Measurements from ENCODE around the gene PEX7. TPM values are rescaled to one million over a fixed set of nuclear protein-coding genes. Genes with fewer than 3 reads are reported as not detected.

Gene PEX7
- total and polyA plus RNA-seq, 10 of the 15 experiments (the other 5 are each of a cell fraction or from before 2014, with no cell fraction given) = 0.58 to 12.4 (median 8.8) TPM

- WGBS (ENCODE audit: insufficient coverage, insufficient replicate concordance, low lambda C conversion rate, missing lambda C conversion rate) = 88% methylated on average over 4 of the region's 4 CpGs
- no peaks in the 10 kb centered on the region for H3K4me1 ChIP-seq (ENCODE audit: control insufficient read depth, insufficient read depth, low read length)
- CTCF ChIA-PET = interaction anchor here (0.6 kb wide), 1 partner anchor 90 kb away, joined by 3 read pairs; no protein-coding TSS in a partner anchor
- FAIRE-seq (no peak), DNase-seq (ENCODE audit: low read depth, low spot score) (no peak), ATAC-seq (no peak)
- no peaks in the 10 kb centered on the region for H3K36me3 ChIP-seq (ENCODE audit: control insufficient read depth in 2 of 2, insufficient read depth in 2 of 2, low read length in 1 of 2)
- H3K4me3 ChIP-seq = no peak overlapping the region
- H3K27ac ChIP-seq (ENCODE audit: control insufficient read depth, insufficient read depth) = no peak overlapping the region
- RAD21 ChIA-PET (ENCODE audit: unreplicated experiment) = no interaction called here
- POLR2A ChIA-PET = no interaction called here
- H3K4me2 ChIP-seq (ENCODE audit: control insufficient read depth, insufficient read depth) = no peak overlapping the region
- in situ Hi-C loops (cut with MboI) = no loop called here
- no TSS peak for BruUV-seq (replicated peaks)
- intact Hi-C loops (cut with micrococcal nuclease; ENCODE audit: unreplicated experiment) = no loop called here
- H4K20me1 ChIP-seq (ENCODE audit: control insufficient read depth, insufficient read depth) = no peaks in the 10 kb centered on the region
- peaks cover 1% of the 10 kb centered on the region; the same call in 1 of the 3 replicates for H3K9me3 ChIP-seq (replicated peaks; ENCODE audit: control insufficient read depth, insufficient read depth, low read length)
- no peaks in the 10 kb centered on the region for H3K27me3 ChIP-seq (replicated peaks in 1 of 2; ENCODE audit: control insufficient read depth in 2 of 2, insufficient read depth in 2 of 2, low read length in 1 of 2)
- SMC1A ChIA-PET (ENCODE audit: uncharacterized antibody, unreplicated experiment) = interaction anchor here (1.6 kb wide), 1 partner anchor 13 kb away, joined by 4 read pairs; no protein-coding TSS in a partner anchor
- no peak overlapping the region for H2AFZ ChIP-seq (ENCODE audit: control insufficient read depth, low read depth, low read length)
- no peaks in the 10 kb centered on the region for H3K79me2 ChIP-seq (ENCODE audit: control insufficient read depth, insufficient read depth, low read length)
- H3K9ac ChIP-seq (ENCODE audit: control insufficient read depth, insufficient read depth, low read length) = no peak overlapping the region
- TF ChIP-seq IRF4 (IDR thresholded peaks at IDR 0.05; ENCODE audit: low read depth, low read length) (no peak), MTA2 (IDR thresholded peaks at IDR 0.05; ENCODE audit: low read depth) (no peak), ESRRA (IDR thresholded peaks at IDR 0.05; ENCODE audit: low read length) (no peak), ZBTB11 (CRISPR knock-in tag; IDR thresholded peaks at IDR 0.05) (no peak), ETV6 (conservative IDR thresholded peaks at IDR 0.05 in 1 of 2, IDR thresholded peaks at IDR 0.05 in 1 of 2; ENCODE audit: borderline replicate concordance in 1 of 2, low read depth in 1 of 2) (no peak), SP1 (IDR thresholded peaks at IDR 0.05; ENCODE audit: low read depth, low read length) (no peak), NR2C2 (IDR thresholded peaks at IDR 0.05; ENCODE audit: borderline replicate concordance, control insufficient read depth, insufficient read length, low read depth) (no peak), EED (IDR thresholded peaks at IDR 0.05; ENCODE audit: low read depth) (no peak), NRF1 (conservative IDR thresholded peaks at IDR 0.05; ENCODE audit: low read depth, low read length) (no peak), TAF1 (IDR thresholded peaks at IDR 0.05; ENCODE audit: borderline replicate concordance, low read depth, low read length) (no peak), NFYA (IDR thresholded peaks at IDR 0.05; ENCODE audit: borderline replicate concordance, low read depth, low read length) (no peak), IRF5 (IDR thresholded peaks at IDR 0.05; ENCODE audit: borderline replicate concordance) (no peak)
- TF ChIP-seq, protein P1, sequence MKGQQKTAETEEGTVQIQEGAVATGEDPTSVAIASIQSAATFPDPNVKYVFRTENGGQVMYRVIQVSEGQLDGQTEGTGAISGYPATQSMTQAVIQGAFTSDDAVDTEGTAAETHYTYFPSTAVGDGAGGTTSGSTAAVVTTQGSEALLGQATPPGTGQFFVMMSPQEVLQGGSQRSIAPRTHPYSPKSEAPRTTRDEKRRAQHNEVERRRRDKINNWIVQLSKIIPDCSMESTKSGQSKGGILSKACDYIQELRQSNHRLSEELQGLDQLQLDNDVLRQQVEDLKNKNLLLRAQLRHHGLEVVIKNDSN (IDR thresholded peaks at IDR 0.05; ENCODE audit: borderline replicate concordance, extremely low read length, insufficient read depth, low read depth, low read length) = no peak
These were observed 58.5 kb downstream of the PEX7 start for GRCh38 chr6:136880748-136881460.
